Ammon's horn (tissue), 1 donor: Measurements from ENCODE around the gene SUSD5.
A peak's percentile ranks its signal among the peaks of the same experiment; 100 is the strongest.
"Not testable (repeated sequence)": the region's sequence is repeated elsewhere in the genome, so short reads cannot be mapped to it uniquely, and the experiment has no call there.

ENCODE experiments used
- DNase-seq: peaks from one replicate; pipeline ENCODE4 v3.0.0-alpha.2; 2016; ENCODE audit warnings: low spot score

Gene SUSD5

DNA sequence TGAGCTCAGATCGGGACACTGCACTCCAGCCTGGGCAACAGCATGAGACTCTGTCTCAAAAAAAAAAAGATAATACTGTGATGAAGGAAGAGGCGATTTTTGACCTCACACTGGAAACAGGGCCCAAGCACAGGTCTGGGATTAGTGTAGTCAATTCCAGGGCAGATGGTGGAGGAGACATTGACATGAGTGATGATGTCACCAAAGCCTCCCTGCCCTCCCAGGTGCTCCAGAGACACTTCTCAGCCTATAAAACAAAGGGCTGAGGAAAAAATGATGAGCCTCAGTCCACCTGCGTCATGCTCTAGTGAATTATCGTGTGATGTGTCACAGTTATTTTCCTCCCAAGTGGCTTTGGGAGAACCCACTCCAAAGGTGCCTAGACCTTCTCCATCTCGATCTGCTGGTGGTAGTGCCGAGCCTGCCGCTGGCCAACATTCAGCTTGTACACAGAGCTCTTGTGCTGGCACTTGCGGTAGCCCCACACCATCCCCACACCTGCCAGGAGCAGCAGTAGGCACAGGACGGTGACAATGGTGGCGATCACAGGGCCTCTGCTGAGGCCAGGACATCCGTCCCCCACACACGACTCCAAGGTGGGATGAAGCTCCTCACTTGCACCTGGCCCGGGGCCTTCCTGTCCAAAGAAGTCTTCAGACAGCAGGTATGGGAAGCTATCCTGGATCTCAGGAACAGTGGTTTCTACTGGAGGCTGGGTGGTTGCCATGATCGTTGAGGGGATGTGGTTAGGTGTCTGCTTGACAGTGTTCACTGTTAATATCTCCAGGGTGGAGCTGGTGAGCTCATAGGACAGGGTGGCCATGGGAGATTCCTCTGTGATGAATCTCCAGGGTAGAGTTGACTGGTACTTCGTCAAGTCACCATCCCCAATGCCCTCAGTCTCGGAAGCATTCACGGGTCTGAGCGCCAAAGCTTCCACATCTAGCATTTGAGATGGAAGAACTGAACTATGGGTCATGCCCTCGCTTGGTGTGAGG, 65.9 kb downstream of the SUSD5 start:
- no peak for DNase-seq

DNA sequence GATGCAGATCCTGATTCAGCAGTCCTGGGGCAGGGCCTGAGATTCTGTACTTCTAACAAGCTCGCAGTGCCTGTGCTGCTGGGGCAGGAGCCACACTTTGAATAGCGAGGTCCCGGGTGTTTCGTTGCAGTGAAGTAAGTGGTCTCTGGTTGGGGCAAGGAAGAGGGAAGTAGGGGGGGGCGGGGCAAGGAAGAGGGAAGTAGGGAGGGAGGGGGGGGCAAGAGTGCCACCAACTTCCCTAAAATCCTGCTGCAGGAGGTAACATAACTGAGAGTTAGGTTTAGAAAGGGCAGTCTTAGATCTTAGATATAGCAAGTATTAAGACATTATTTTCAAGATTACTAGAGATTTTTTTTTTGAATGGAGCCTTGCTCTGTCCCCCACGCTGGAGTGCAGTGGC, 69.3 kb downstream of the SUSD5 start:
- DNase-seq, result peak; percentile 30

DNA sequence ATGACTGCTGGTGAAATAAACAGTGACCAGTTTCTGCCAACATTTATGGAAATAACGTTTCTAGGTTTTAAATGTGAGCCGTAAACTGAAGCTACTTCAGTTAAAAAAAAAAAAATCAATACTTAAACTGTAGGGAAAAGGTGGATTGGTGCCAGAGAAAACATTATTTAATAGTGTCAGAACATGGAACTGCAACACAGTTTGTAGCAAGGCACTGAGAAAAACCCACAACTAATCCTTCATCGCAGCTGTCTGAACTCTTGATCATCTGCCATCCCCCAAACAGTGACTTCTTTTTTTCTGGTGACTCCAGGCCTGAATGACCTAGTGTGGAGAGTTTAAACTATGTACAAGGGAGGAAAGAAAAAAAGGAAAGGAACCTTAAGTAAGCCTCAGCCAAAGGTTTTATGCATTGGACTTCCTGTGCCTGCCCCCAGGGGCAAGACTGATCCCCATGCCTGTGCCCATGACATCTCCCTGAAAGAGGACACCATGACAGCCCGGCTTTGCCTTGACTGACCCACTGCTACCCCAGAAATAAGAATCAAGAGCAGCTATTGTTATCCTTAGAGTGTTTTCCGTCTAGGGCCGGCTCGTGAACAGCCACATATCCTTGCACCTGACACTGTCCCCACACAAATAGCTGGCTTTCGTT, 71.7 kb downstream of the SUSD5 start:
- DNase-seq, result peak; percentile 86

DNA sequence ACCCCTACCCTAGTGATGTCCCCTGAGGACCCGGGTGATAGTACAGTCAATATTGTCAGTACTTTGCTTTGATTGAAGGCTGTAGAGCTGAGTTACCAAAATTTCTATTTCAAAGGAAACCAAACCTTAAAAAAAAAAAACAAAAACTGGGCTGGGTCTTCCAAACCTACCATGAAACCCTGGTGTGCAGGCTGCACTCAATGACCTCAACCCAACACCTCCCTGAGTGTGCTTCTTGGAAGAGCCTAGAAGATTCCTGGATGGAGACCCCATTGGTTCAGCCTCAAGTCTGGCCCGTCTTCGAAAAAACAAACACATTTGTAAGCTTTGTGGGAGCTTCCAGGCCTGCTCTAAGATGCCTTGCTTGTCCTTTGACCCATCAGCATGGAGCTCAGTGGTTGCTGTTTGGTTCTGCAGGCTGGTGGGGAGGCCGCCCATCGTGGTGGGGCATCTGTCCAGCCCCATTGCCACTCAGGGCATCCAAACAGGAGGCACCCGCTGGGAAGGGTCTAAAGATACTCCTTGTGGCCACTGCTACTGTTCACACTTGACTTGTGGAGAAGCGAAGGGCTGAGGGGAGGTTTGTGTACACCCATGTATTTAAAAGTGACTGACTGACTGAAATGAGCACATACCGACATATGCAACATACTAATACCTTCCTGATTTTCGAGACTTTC, 72.6 kb downstream of the SUSD5 start:
- no peak for DNase-seq

DNA sequence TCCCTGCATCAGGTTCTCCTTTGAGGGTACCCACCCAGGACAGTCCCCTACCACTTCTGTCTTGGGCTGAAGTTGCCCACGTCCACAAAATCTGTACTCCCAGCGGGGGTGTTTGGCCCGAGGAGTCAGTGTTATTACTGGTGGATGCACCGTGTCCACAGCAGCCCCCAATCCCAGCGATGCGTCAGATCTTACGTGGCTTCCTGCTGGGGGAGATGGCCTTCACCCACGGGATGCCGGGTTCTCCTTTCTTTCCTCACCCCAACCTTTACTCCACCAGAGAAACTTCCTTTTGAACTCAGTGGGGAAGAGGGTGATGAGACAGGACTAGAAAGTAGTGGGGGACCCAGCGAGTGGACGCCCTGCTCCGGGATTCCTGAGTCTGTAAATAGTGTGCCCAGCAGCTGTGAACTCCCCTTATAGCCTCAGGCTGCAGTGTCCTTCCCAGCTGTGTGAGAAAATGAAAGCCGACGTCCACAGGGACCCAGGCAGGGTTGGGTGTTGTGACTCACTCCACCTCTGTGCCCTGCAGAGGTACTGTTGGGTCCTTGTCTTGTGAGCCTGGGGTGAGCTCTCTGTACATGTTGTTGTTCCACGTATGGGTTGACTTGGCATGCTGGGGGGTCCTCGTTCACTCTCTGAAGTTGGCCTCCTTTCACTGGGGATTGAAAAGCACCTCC, 73.2 kb downstream of the SUSD5 start:
- DNase-seq, result no peak

DNA sequence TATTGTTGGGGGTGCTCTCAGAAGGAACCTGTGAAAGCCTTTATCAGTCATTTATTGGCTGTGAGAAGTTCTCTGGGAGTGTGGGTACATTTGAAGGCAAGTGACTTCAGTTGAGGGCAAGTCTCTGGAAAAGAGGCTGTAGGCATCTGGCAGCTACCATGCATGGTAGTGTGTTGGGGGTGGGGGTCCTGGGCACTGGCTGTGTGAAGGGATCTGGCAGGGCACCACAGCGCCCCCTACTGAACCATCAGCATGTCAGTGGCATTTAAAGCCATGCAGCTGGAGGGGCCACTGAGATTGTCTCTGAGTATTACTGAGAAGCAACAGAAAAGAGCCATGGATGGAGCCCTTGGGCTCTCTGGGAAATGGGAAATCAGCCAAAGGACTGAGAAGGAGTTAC, 74.2 kb downstream of the SUSD5 start:
- DNase-seq, result no peak

DNA sequence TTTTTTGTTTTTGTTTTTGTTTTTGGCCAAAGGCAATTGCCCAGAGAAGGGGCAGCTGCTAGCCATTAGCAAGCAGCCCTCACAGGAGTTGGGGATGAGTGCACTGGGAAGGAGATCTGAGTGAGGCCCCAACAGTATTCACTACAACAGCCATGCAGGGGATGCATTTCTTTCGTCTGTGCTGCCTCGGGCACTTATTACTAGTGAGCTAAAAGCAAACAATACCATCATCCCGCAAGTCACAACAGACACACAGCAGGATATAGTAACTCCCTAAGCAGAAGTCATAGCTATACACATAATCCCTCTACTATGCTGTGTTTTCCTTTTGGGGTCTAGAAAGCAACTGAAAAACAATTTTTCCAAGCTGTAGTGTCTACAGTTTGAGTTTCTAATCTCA, 77.6 kb downstream of the SUSD5 start:
- DNase-seq, result no peak

DNA sequence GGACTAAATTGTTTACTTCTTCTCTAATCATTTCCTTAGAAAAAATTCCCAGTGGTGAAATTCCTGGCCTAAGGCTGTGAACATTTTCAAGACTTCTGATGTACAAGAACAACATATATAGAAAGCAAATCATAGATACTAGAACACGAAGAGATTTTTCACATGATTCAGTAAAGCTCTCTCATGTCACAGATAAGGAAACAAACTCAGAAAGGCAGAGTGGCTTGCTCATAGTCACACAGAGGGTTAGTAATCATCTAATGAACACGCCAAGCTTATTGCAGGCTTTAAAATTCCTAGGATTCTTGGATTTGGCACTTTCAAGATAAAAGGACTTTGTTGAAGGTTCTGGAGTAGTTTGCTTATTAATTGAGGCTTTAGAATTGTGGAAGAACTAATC, 78.6 kb downstream of the SUSD5 start:
- no peak for DNase-seq

DNA sequence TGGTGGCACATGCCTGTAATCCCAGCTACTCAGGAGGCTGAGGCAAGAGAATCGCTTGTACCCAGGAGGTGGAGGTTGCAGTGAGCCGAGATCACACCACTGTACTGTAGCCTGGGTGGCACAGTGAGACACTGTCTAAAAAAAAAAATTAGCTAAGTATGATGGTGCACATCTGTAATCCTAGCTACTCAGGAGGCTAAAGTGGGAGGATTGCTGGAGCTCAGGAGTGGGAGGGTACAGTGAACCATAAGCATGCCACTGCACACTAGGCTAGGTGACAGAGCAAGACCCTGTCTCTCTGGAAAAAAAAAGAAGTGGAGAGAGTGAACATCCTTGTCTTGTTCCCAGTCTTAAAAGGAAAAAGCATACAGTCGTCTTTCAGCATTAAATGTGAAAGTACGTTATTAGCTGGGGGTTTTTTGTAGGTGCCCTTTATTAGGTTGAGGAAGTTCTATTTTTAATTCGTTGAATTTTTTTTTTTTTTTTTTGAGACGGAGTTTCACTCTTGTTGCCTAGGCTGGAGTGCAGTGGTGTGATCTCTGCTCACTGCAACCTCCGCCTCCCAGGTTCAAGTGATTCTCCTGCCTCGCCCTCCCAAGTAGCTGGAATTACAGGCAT, 79.5 kb downstream of the SUSD5 start:
- DNase-seq, result not testable (repeated sequence)

DNA sequence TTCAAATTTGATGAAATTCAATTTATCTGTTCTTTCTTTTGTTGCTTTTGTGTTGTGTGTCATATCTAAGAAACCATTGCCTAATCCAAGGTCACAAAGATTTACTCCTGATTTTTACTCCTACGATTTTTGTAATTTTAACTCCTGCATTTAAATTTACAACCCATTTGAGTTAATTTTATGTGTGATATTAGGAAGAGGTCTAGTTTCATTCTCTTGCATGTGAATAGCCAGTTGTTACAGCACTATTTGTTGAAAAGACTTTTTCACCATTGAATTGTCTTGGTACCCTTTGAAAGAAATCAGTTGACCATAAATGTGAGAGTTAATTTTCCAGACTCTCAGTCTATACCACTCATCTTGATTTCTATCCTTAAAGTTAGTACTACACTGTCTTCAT, 80.9 kb downstream of the SUSD5 start:
- no peak for DNase-seq

DNA sequence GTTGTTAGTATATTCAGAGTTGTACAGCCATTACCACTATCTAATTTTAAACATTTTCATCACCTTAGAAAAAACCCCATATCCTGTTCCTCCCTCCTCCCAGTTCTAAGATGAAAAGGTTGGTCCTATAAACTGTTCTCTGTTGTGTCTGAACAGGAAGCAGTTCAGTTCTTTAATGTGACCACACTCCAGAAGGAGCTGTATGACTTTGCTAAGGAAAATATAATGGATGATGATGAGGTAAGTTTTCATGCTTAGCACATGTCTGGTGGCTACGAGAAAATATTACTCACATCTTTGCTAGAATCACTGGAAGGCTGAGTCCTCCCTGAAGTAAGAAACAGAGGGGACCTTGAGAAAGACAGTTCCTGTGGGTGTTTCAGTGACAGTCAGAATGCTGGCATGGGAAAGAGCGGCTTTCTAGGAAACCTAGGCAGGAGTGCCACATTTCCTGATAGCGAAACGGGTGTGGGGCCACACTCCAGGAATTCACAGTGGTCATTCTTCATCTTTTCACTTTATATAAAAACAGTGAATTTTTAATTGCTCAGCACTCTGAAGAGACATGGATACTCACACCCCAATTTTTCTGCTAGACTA, 84.5 kb downstream of the SUSD5 start:
- DNase-seq, result no peak

DNA sequence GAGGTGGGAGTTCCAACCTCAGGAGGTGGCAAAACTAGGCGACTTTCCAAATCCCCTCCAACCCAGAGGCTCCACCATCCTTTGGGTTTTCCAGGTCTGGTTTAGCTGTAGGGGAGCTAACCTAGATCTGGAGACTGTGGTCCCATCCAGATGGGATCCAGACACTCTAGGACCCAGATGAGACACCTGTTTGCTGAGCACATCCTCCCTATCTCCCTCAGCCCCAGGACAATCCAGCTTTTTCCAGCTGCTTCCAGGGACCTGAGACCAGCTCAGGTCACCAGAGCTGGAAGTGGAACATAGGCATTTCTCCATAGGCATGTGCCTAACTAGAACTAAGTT, 86.6 kb downstream of the SUSD5 start:
- DNase-seq, result no peak

DNA sequence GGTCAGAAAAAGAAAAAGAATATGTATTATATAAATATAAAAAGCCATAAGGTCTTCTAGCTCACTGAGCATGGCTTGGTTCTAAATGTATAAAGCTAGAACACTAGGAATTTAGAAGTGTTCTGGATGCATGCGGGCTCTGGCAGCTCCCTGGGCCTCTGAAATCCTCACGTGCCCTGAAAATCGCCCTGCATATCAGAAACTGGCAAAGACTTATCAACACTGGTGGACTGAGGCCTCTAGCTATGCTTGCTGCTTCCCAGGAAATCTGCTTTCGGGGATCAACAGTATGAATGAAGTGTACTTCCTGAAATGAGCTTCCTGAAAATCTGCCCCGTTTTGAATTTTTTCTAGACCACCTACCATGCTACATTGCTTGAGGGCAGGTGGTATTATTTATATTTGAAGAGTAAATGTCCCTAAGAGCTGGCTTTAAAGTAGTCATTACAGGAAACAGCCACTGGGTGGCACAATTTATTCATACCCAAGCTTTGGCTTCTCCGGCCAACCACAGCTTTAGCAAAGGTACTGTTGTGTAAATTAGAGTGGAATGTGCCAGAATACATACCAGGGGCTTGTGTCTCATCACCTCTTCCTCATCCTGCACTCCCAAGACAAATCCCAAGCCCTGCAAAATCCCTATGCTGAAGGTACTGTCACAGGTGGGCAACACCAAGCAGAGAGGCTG, 87.1 kb downstream of the SUSD5 start:
- peak; percentile 80 for DNase-seq

DNA sequence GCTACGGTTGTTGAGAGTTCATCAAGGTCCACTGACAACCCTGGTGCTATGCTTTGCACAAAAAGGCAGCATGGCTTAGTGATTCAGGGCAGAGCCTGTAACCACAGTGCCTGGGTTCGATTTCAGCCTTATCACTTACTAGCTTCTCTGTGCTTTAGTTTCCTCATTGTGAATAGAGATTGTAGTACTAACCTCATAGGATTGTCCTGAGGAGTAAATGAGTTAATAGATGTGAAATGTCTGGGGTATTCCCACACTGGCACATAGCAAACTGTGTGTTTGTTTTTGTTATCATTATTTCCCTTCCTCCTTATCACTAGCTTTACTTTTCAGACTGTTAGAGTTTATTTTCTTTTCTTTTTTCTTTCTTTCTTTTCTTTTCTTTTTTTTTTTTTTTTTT, 88.5 kb downstream of the SUSD5 start:
- no peak for DNase-seq

DNA sequence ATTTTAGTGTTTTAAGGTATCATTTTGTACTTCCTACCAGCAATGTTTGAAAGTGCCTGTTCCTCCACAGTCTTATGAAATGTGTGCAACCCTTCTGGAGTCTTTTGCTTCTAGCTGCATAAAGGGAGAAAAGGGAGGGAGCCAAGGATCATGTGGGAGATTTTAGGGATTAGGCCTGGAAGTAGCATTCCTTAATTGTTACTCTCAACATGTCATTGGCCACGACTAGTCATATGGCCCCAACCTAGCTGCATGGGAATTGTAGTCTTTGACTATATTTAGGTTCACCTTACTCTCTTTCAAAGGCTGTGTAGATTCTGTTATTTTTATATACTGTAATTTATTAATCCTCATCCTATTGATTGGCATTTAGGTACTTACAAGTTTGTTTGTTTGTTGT, 89.9 kb downstream of the SUSD5 start:
- no peak for DNase-seq

DNA sequence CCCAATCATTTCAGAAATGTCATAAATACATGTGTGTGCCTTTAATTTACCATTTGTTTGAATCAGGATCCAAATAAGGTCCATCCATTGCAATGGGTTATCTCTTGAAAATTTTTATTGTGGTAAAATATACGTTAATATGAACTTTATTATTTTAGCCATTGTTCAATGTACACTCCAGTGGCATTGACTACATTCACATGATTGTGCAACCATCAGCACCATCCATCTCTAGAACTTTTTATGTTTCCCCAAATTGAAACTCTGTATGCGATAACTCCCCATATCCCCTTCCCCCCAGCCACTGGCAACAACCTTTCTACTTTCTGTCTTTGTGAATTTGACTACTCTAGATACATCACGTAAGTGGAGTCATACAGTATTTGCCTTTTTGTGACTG, 92.8 kb downstream of the SUSD5 start:
- DNase-seq, result no peak

DNA sequence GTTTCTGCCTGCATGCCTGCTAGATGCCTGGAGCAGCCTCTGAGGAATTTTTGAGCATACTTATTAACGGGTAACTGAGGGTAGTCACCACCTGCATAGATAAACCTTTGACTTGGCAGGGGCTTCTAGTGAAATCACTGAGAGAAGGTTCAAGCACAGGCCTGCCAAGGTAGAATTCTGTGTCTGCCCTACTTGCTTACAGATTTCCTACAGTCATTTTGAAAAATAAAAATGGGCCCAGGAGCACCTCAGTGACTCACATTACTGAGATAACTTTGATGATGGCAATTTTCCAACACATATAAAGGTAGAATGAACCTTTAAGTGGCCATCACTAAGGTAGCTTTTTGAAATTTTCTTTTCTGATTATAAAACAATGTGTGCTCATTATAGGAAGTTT, 94.0 kb downstream of the SUSD5 start:
- no peak for DNase-seq

DNA sequence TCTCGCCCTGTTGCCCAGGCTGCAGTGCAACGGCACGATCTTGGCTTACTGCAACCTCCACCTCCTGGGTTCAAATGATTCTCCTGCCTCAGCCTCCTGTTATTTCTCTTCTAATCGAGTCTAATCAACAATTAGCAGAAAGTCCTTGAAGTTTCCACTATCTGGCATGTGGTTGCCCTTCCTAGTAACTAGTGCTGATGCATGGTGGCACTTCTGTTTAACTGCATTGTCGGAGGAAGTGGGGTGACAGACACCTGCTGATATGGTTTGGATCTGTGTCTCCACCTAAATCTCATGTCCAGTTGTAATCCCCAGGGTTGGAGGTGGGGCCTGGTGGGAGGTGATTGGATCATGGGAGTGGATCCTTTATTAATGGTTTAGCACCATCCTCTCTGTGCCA, 95.6 kb downstream of the SUSD5 start:
- no peak for DNase-seq

DNA sequence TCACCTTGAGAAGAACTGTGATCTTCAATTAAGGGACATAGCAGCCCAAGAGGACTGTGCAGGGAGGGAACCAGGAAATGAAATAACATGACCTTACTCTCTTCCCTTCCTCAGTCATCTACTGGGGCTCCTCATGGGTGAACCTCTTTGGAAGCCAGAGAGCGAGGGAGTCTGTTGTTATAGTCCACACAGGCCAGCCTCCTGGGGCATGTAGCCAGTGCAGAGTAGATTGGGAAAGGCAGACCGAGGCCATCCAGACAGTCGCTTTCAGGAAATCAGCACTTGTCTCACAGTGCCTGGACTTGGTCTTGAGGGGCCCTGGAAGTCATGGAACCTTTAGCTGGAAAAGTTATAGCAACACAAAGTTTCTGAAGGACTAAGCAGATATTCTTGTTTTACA, 98.7 kb downstream of the SUSD5 start:
- DNase-seq, result no peak

DNA sequence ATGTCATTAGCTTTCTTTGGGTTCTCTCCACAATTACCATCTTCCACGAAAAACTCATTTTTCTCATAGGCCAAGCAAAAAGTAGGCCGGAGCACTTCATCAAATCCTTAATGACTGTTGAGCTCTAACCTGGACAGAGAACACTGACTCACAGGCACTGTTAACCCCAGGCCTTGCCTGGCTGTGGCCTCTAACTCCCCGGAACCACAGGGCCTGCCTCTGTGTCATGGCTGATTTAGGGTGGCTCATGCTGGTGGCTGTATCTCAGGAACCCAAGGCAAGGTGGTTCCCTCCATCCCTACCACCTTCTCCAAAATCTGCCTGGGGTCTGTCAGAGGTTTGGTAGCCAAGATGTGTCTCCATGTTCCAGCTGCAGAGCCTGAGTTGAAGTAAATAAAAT, 101.1 kb downstream of the SUSD5 start:
- no peak for DNase-seq
